Chondrocyte (in vitro differentiated cells): ENCODE measurements around the gene P4HB. TPM values are rescaled to one million over a fixed set of nuclear protein-coding genes. Genes with fewer than 3 reads are reported as not detected.
A peak's percentile ranks its signal among the peaks of the same experiment; 100 is the strongest.

Experiments used
- DNase-seq: peaks from one replicate; pipeline ENCODE4 v3.0.0; 2021; ENCODE audit warnings: mixed read lengths, low spot score
- H3K27ac Mint-ChIP-seq: one replicate; pipeline ENCODE4 v1.8.0; 2021; ENCODE audit warnings: mild to moderate bottlenecking, moderate library complexity, mixed read lengths; ENCODE audit not compliant: unreplicated experiment
- H3K27me3 Mint-ChIP-seq: 2 replicates; pipeline ENCODE4 v1.8.0; 2021; ENCODE audit warnings: low read depth, mixed read lengths
- H3K36me3 Mint-ChIP-seq: 2 replicates; pipeline ENCODE4 v1.8.0; 2021; ENCODE audit warnings: low read depth, mixed read lengths
- H3K4me1 Mint-ChIP-seq: 2 replicates; pipeline ENCODE4 v1.8.0; 2021; ENCODE audit warnings: low read depth, mild to moderate bottlenecking, mixed read lengths
- H3K4me3 Mint-ChIP-seq: one replicate; pipeline ENCODE4 v1.8.0; 2021; ENCODE audit warnings: mild to moderate bottlenecking, moderate library complexity, mixed read lengths; ENCODE audit not compliant: unreplicated experiment
- H3K9me3 Mint-ChIP-seq: 2 replicates; pipeline ENCODE4 v1.8.0; 2021; ENCODE audit warnings: low read depth, mixed read lengths
- total RNA-seq: library from RNA; stranded (reverse); gene quantifications from 3 replicates; pipeline ENCODE4 v1.2.1, GENCODE V29; 2021
- TF ChIP-seq, protein P1 (sequence below): fragments of 200-600 bp; sonication (generic); IDR thresholded peaks from 2 replicates; pipeline ENCODE4 v1.5.0; 2021; ENCODE audit warnings: antibody characterized with exemption, mild to moderate bottlenecking, moderate library complexity

The P4HB gene
- total RNA-seq, 1 donor from 2014 or later: 1,012 TPM

DNA sequence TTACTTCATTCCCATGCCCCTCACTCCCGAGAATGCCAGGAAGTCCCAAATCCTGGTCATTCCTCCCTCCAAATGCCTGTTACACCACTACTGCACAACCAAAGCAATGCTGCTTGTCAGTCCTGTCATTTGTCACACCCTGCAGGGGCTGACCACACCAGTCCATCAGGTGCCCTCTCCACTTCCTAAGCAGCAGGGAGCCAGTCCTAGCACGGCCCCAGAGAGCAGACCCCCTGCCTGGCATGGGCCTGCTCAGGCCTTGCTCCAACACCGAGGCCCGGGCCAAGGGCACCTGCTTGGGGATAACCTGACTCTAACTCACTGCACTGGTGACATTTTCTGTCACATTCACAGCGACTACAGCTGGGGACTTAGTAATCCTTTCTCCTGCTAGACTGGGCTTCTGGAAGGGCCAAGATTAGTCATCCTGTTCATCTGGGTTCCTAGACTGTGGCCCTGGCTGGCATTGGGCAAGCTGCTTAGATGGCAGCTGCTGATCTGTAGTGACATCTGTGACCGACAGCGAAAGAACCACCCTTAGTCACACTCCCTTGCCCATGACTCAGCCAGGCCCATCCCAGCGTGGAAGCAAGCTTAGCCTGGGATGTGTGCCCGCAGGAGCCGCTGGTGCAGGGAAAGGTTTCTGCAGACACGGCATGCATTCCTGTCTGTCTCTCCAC lies 25.7 kb upstream of the P4HB start:
- Mint-ChIP-seq H3K27ac (peak overlapping the region; percentile 87), H3K27me3 (no peaks in the 10 kb centered on the region), H3K4me3 (no peak overlapping the region), H3K9me3 (no peaks in the 10 kb centered on the region), H3K4me1 (peaks cover 51% of the 10 kb centered on the region), H3K36me3 (peaks cover 20% of the 10 kb centered on the region)
- TF ChIP-seq, protein P1, sequence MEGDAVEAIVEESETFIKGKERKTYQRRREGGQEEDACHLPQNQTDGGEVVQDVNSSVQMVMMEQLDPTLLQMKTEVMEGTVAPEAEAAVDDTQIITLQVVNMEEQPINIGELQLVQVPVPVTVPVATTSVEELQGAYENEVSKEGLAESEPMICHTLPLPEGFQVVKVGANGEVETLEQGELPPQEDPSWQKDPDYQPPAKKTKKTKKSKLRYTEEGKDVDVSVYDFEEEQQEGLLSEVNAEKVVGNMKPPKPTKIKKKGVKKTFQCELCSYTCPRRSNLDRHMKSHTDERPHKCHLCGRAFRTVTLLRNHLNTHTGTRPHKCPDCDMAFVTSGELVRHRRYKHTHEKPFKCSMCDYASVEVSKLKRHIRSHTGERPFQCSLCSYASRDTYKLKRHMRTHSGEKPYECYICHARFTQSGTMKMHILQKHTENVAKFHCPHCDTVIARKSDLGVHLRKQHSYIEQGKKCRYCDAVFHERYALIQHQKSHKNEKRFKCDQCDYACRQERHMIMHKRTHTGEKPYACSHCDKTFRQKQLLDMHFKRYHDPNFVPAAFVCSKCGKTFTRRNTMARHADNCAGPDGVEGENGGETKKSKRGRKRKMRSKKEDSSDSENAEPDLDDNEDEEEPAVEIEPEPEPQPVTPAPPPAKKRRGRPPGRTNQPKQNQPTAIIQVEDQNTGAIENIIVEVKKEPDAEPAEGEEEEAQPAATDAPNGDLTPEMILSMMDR: no peak
- DNase-seq: no peak

DNA sequence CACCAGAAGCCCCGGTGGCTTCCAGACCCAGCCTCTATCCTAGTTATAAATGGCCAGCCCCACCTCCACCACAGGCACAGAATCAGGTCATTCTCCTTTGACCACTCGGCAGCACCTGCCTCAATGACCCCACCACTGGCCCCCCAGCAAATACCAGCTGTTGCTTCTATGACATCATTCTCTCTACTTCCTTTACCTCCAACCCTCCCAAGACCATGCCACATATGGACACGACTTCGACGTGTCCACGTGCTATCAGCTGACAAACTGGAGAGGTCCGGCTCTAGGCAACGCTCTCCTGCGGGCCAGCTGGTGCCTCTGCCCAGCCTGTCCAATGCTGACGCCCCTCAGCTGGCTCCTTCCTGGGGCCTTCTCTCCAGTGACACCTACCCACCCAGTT lies 25.1 kb upstream of the P4HB start:
- Mint-ChIP-seq H3K9me3 (no peaks in the 10 kb centered on the region), H3K27ac (peak overlapping the region; percentile 87), H3K36me3 (peaks cover 20% of the 10 kb centered on the region), H3K27me3 (no peaks in the 10 kb centered on the region), H3K4me1 (peaks cover 48% of the 10 kb centered on the region), H3K4me3 (no peak overlapping the region)
- TF ChIP-seq, protein P1: no peak
- no peak for DNase-seq

DNA sequence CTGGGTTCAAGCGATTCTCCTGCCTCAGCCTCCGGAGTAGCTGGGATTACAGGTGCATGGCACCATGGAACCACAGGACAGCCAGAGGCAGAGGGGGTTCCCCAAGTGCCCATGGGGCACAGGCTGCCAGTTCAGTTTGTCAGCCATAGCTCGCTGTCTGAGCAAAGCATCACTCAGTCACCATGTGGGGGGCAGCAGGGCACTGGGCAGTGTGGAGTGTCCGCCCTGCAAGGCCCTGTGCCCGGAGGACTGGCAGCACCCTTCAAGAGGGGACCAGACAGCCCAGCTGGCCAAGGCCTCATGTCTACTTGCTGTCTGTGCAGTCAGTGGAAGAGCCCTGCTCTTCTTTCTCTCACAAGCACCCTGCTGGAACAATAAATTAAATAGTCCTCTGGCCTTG lies 24.6 kb upstream of the P4HB start:
- TF ChIP-seq, protein P1: no peak
- Mint-ChIP-seq H3K36me3 (peaks cover 20% of the 10 kb centered on the region), H3K27me3 (no peaks in the 10 kb centered on the region), H3K9me3 (no peaks in the 10 kb centered on the region), H3K4me1 (peaks cover 43% of the 10 kb centered on the region), H3K27ac (peak overlapping the region; percentile 87), H3K4me3 (no peak overlapping the region)
- DNase-seq: no peak

DNA sequence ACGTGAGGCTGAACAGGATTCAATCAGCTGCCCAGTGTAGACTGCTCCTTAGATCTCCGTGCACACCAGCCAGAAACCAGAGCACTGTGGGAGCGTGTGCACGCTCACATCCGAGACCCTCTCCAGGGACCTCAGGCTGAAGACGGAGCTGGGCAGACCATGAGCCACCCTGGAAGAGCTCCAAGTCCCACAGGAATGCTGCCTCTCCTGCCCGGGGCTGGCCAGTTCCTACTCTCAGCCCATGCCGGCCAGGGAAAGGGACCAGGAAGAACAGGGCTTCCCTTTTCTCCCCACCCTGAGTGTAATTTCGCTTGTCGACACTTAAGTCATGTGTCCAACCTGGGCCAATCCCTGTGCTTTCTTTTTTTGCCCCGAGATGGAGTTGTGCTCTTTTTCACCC lies 24.2 kb upstream of the P4HB start:
- Mint-ChIP-seq H3K36me3 (peaks cover 23% of the 10 kb centered on the region), H3K4me1 (peaks cover 41% of the 10 kb centered on the region), H3K27me3 (no peaks in the 10 kb centered on the region), H3K4me3 (no peak overlapping the region), H3K27ac (peak overlapping the region; percentile 82), H3K9me3 (no peaks in the 10 kb centered on the region)
- TF ChIP-seq, protein P1: no peak
- DNase-seq: no peak

DNA sequence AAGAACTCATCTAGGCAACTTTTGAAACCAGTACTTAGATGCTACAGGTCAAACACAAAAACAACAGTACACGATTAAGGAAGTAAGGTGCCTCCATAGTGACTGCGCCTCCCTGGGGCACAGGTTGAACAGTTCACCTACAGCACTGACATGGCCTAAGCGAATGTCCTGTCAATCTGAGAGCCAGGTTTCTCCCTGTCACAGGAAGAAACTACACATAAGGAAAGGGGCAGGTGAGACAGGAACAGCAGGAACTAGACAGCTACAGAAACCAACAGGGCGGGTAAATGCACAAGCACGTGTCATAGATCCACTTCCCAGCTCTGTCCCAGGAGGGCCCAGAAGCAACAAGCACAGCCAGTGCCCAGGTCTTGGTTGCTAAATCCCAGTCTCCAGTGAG lies 18.8 kb upstream of the P4HB start:
- Mint-ChIP-seq H3K4me1 (peaks cover 2% of the 10 kb centered on the region), H3K4me3 (no peak overlapping the region), H3K36me3 (peaks cover 7% of the 10 kb centered on the region), H3K27ac (no peak overlapping the region), H3K9me3 (no peaks in the 10 kb centered on the region), H3K27me3 (no peaks in the 10 kb centered on the region)
- TF ChIP-seq, protein P1: no peak
- DNase-seq: no peak
